ENCODE results near the gene MRRF.

DNA sequence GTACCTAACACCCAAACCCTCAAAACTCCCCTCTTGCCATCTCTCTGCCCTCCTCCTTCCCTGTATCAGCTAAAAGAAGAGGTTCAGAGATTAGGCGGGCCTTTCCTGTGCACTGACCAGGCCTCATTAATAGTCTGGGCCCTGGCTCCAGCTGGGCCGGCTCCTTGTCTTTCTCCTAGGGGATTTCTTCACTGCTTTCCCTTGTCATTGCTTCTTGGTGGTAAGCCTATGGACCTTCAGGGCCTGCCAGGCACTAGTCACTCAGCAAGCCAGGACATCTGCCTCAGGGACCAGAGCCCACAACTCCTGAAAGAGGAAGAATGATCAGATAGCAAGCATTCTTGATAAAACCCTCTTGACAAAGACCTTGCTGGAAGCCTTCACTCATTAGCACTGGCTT is 50.9 kb downstream of the MRRF start:
- TF ChIP-seq EZH2 (IDR thresholded peaks at IDR 0.05) (no peak), POLR2AphosphoS5 (IDR thresholded peaks at IDR 0.05; ENCODE audit: borderline replicate concordance, low read depth, low read length) (no peak), FOXP2 (optimal IDR thresholded peaks at IDR 0.05; ENCODE audit: control extremely low read depth, extremely low read length, insufficient read depth) (no peak)
